Smooth muscle cell (in vitro differentiated cells): Measurements from ENCODE around the gene BCAS2. TPM values are rescaled to one million over a fixed set of nuclear protein-coding genes. Genes with fewer than 3 reads are reported as not detected.

Experiments used
- DNase-seq: peaks from one replicate; lab custom pipeline; 2025; ENCODE audit not compliant: unreplicated experiment; lab: John Stamatoyannopoulos, UW
- H2AFZ ChIP-seq: fragments of 200-600 bp; sonication (generic); 2 replicates; pipeline ENCODE4 v1.6.0; 2016; ENCODE audit warnings: antibody characterized with exemption, low read depth, mild to moderate bottlenecking
- H3F3A ChIP-seq: fragments of 200-600 bp; sonication (generic); 2 replicates; pipeline ENCODE4 v1.6.0; 2017; ENCODE audit warnings: antibody characterized with exemption, low read depth
- H3K27ac ChIP-seq: fragments of 200-600 bp; sonication (generic); 2 replicates; pipeline ENCODE4 v1.5.1; 2016; ENCODE audit warnings: low read depth, mild to moderate bottlenecking
- H3K27me3 ChIP-seq: fragments of 200-600 bp; sonication (generic); 2 replicates; pipeline ENCODE4 v1.6.1; 2016; ENCODE audit warnings: low read depth, mild to moderate bottlenecking
- H3K36me3 ChIP-seq: fragments of 200-600 bp; sonication (generic); 2 replicates; pipeline ENCODE4 v1.5.1; 2016; ENCODE audit warnings: low read depth
- H3K4me1 ChIP-seq: fragments of 200-600 bp; sonication (generic); 2 replicates; pipeline ENCODE4 v1.5.1; 2016; ENCODE audit warnings: low read depth
- H3K4me2 ChIP-seq: fragments of 200-600 bp; sonication (generic); 2 replicates; pipeline ENCODE4 v1.6.0; 2016; ENCODE audit warnings: mild to moderate bottlenecking
- H3K4me3 ChIP-seq: fragments of 200-600 bp; sonication (generic); 2 replicates; pipeline ENCODE4 v1.5.1; 2016; ENCODE audit warnings: mild to moderate bottlenecking
- H3K79me2 ChIP-seq: fragments of 200-600 bp; sonication (generic); 2 replicates; pipeline ENCODE4 v1.6.0; 2016; ENCODE audit warnings: low read depth, mild to moderate bottlenecking
- H3K9ac ChIP-seq: fragments of 200-600 bp; sonication (generic); 2 replicates; pipeline ENCODE4 v1.6.0; 2016; ENCODE audit warnings: low read depth
- H3K9me3 ChIP-seq: fragments of 200-600 bp; sonication (generic); replicated peaks from 2 replicates; pipeline ENCODE4 v1.5.1; 2016; ENCODE audit warnings: low read depth
- H4K20me1 ChIP-seq: fragments of 200-600 bp; sonication (generic); 2 replicates; pipeline ENCODE4 v1.6.0; 2016; ENCODE audit warnings: low read depth
- WGBS: methylation state at CpG from one replicate; pipeline ENCODE4 v1.1.7; 2016; ENCODE audit warnings: low lambda C conversion rate; 5-methylcytosine and 5-hydroxymethylcytosine counted together
- polyA plus RNA-seq: library from polyadenylated mRNA; unstranded; fragments of >200 nt; fragmentation: Nextera tagmentation; extraction: Ambion mirVana; gene quantifications from 2 replicates; pipeline ENCODE4 v1.2.1, GENCODE V29; 2016
- total RNA-seq: library from RNA; depleted of rRNA; stranded (reverse); fragments of >200 nt; gene quantifications from 2 replicates; pipeline ENCODE4 v1.2.3, GENCODE V29; 2014
- TF ChIP-seq, protein P1 (sequence below): fragments of 200-600 bp; sonication (generic); IDR thresholded peaks from 2 replicates; pipeline ENCODE4 v1.5.1; 2017; ENCODE audit warnings: borderline replicate concordance, mild to moderate bottlenecking, antibody characterized with exemption; ENCODE audit not compliant: insufficient read depth, poor library complexity, severe bottlenecking

Gene BCAS2
- total and polyA plus RNA-seq, 2 experiments from 2014 or later, result 57.0 to 65.5 TPM

DNA sequence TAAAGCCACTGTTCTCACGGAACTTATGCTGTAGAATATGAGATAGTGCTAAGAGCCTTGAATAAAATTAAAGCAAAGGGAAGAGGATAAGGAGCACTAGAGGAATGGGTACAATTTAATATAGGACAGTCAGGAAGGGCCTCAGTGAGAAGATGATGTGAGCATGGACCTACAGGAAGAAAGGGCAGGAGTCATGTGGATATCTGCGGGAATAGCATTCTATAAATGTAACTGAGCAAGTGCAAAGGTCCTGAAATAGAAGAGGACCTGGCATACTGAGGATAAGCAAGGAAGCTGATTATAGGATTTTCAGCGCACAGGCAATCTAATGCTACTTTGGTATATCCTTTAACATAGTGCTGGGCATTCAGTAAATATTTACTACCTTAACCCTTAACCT is 12.6 kb upstream of the BCAS2 start:
- Histone ChIP-seq H3K9me3 (no peaks in the 10 kb centered on the region), H3K4me2 (no peak overlapping the region), H4K20me1 (no peaks in the 10 kb centered on the region), H3K9ac (no peak overlapping the region), H3K79me2 (no peaks in the 10 kb centered on the region), H3F3A (no peaks in the 10 kb centered on the region), H3K4me1 (no peaks in the 10 kb centered on the region), H3K27ac (no peak overlapping the region), H3K27me3 (no peaks in the 10 kb centered on the region), H3K4me3 (no peak overlapping the region), H2AFZ (no peak overlapping the region), H3K36me3 (no peaks in the 10 kb centered on the region)
- no peak for DNase-seq
- TF ChIP-seq, protein P1, sequence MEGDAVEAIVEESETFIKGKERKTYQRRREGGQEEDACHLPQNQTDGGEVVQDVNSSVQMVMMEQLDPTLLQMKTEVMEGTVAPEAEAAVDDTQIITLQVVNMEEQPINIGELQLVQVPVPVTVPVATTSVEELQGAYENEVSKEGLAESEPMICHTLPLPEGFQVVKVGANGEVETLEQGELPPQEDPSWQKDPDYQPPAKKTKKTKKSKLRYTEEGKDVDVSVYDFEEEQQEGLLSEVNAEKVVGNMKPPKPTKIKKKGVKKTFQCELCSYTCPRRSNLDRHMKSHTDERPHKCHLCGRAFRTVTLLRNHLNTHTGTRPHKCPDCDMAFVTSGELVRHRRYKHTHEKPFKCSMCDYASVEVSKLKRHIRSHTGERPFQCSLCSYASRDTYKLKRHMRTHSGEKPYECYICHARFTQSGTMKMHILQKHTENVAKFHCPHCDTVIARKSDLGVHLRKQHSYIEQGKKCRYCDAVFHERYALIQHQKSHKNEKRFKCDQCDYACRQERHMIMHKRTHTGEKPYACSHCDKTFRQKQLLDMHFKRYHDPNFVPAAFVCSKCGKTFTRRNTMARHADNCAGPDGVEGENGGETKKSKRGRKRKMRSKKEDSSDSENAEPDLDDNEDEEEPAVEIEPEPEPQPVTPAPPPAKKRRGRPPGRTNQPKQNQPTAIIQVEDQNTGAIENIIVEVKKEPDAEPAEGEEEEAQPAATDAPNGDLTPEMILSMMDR, result no peak
- WGBS, result 94% methylated on average over 3 of the region's 3 CpGs

GRCh38 chr1:114589122-114589521 is 7.7 kb upstream of the BCAS2 start:
- no peak overlapping the region for H3K4me2 ChIP-seq
- no peak overlapping the region for H3K27ac ChIP-seq
- no peak for DNase-seq
- 91% methylated on average over 3 of the region's 3 CpGs for WGBS
- H3K79me2 ChIP-seq, result no peaks in the 10 kb centered on the region
- H3K9me3 ChIP-seq, result no peaks in the 10 kb centered on the region
- H3K36me3 ChIP-seq, result no peaks in the 10 kb centered on the region
- H4K20me1 ChIP-seq, result no peaks in the 10 kb centered on the region
- no peak overlapping the region for H3K9ac ChIP-seq
- H3F3A ChIP-seq, result no peaks in the 10 kb centered on the region
- no peaks in the 10 kb centered on the region for H3K4me1 ChIP-seq
- H2AFZ ChIP-seq, result no peak overlapping the region
- H3K4me3 ChIP-seq, result no peak overlapping the region
- TF ChIP-seq, protein P1, result no peak
- H3K27me3 ChIP-seq, result no peaks in the 10 kb centered on the region

DNA sequence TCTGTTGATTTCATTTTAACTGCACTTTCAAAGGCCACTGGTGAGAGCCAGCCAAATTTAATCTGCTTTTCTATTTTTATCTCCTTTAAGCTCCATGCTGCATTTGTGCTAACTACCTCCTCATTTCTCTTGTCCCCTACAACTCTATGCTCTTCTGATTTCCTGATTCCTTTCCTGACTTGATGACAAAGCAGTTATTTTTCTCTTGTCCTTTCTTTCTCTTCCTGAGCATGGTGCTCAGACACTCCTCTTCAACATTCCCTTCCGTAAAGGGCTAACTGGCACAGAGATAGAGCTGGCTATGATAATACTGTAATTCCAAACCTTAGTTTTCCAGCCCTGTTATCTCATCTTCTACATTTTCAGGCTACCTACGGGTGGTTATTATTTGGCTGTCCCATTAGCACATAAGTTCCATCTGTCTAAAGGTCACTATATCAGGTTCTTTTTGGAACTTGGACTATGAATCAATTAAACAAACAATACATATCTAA is 6.8 kb upstream of the BCAS2 start:
- H3K9ac ChIP-seq, result no peak overlapping the region
- WGBS, result 92% methylated on average over 2 of the region's 2 CpGs
- no peaks in the 10 kb centered on the region for H3K36me3 ChIP-seq

More for the DNA sequence above, 6.8 kb upstream of the BCAS2 start:
- H4K20me1 ChIP-seq, result no peaks in the 10 kb centered on the region
- no peaks in the 10 kb centered on the region for H3F3A ChIP-seq
- no peaks in the 10 kb centered on the region for H3K79me2 ChIP-seq
- no peak overlapping the region for H3K27ac ChIP-seq
- H3K27me3 ChIP-seq, result no peaks in the 10 kb centered on the region
- no peak for DNase-seq
- H3K4me1 ChIP-seq, result no peaks in the 10 kb centered on the region
- TF ChIP-seq, protein P1, result no peak
- H3K4me2 ChIP-seq, result no peak overlapping the region
- no peak overlapping the region for H2AFZ ChIP-seq
- no peaks in the 10 kb centered on the region for H3K9me3 ChIP-seq
- no peak overlapping the region for H3K4me3 ChIP-seq
